GM06990 (cell line): ENCODE results near the gene ASIC2.

Source experiments
- DNase-seq: peaks from one replicate; pipeline ENCODE4 v3.0.0-alpha.2; 2011; ENCODE audit not compliant: insufficient read length; ENCODE audit errors: extremely low read depth
- H3K27me3 ChIP-seq: replicated peaks from 2 replicates; pipeline ENCODE4 v1.6.0; 2011; ENCODE audit warnings: low read length; ENCODE audit not compliant: control insufficient read depth, insufficient read depth
- H3K36me3 ChIP-seq: 2 replicates; pipeline ENCODE4 v1.5.1; 2011; ENCODE audit warnings: low read length; ENCODE audit not compliant: control insufficient read depth, insufficient read depth
- H3K4me3 ChIP-seq: replicated peaks from 2 replicates; pipeline ENCODE4 v1.5.1; 2011; ENCODE audit warnings: low read depth, mild to moderate bottlenecking, control low read depth, low read length
- TF ChIP-seq, protein P1 (sequence below): IDR thresholded peaks from 2 replicates; pipeline ENCODE4 v1.5.1; 2011; ENCODE audit warnings: low read length, control low read depth, mild to moderate bottlenecking, inconsistent platforms; ENCODE audit not compliant: insufficient read depth, poor library complexity, severe bottlenecking

ASIC2 gene

DNA sequence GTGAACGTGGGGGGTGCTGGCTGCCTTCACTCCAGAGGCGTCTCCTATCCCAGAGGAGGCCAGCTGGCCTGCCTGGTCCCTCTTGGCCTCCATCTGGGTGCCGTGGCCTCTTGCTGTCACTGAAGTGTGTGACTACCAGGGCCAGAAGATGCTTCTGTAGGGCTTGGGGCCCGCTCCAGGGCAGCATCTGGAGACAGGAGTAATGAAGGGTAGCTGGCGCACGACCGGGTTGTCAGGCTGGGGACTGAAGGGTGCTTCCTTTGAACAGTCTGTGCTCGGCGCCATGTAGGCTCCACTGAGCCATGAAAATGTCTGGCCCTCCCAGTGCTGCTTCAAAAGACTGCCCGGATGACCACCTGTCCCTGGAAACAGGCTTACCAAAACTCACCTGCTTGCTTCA, 31.3 kb downstream of the ASIC2 start:
- H3K4me3 ChIP-seq = no peak overlapping the region
- TF ChIP-seq, protein P1, sequence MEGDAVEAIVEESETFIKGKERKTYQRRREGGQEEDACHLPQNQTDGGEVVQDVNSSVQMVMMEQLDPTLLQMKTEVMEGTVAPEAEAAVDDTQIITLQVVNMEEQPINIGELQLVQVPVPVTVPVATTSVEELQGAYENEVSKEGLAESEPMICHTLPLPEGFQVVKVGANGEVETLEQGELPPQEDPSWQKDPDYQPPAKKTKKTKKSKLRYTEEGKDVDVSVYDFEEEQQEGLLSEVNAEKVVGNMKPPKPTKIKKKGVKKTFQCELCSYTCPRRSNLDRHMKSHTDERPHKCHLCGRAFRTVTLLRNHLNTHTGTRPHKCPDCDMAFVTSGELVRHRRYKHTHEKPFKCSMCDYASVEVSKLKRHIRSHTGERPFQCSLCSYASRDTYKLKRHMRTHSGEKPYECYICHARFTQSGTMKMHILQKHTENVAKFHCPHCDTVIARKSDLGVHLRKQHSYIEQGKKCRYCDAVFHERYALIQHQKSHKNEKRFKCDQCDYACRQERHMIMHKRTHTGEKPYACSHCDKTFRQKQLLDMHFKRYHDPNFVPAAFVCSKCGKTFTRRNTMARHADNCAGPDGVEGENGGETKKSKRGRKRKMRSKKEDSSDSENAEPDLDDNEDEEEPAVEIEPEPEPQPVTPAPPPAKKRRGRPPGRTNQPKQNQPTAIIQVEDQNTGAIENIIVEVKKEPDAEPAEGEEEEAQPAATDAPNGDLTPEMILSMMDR = no peak
- H3K27me3 ChIP-seq = peaks cover 3% of the 10 kb centered on the region
- H3K36me3 ChIP-seq = no peaks in the 10 kb centered on the region
- DNase-seq = no peak

DNA sequence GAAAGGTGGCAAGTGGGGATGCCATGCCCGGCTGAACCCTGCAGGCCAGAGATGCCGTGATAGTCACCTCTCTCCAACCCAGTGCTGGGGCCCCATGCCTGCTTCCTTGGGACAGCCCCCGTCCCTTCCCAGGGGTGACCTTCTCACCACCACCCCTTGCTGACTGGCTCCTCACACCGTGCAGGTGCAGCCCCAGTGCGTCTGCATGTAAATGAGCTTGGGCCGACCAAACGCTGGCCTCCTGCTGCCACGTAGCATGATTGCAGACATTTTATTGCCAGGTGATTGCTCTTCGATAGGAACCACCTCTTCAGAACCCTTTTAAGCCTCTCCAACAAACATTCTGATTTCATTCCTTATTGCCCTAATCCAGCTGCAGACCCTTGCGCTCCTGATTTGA, 32.5 kb downstream of the ASIC2 start:
- Histone ChIP-seq H3K27me3 (peaks cover 3% of the 10 kb centered on the region), H3K36me3 (no peaks in the 10 kb centered on the region), H3K4me3 (no peak overlapping the region)
- DNase-seq = no peak
- TF ChIP-seq, protein P1 = no peak

DNA sequence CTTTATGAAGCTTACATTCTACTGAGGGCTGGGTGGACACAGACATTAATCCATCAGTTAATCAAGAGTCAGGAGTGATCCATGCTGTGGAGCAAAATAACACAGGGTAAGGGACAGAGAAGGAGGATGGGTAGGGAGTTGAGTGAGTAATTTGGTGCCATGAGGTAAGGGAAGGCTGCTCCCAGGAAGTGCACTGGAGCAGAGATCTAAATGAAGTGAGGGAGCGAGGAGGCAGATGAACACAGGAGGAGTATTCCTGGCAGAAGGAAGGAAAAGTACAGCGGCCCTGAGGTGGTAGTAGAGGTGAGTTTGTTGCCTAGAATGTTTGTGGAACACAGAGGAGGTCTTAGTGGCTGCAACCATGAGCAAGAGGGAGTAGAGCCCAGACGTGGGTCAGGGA, 34.8 kb downstream of the ASIC2 start:
- H3K36me3 ChIP-seq = no peaks in the 10 kb centered on the region
- TF ChIP-seq, protein P1 = no peak
- no peak overlapping the region for H3K4me3 ChIP-seq
- H3K27me3 ChIP-seq = peaks cover 3% of the 10 kb centered on the region
- no peak for DNase-seq

DNA sequence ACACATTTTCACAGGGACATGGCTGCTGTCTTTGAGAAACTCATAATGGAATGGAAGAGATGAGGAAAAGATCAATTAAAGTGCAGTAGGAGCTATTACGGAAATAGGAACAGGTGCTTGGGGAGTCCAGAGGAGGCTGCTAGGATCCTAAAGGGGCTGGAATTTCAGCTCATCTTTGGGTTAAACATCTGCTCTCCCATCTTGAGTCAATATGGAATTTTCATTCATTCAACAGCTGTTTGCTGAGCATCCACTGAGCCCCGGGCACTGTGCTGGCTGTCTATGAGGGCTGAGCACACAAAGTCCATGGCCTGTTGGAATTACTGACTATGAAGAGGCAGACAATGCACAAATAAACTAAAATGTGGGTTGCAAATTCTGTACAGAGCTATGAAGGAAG, 47.9 kb downstream of the ASIC2 start:
- Histone ChIP-seq H3K4me3 (no peak overlapping the region), H3K36me3 (no peaks in the 10 kb centered on the region), H3K27me3 (peaks cover 2% of the 10 kb centered on the region)
- no peak for DNase-seq
- TF ChIP-seq, protein P1 = no peak

DNA sequence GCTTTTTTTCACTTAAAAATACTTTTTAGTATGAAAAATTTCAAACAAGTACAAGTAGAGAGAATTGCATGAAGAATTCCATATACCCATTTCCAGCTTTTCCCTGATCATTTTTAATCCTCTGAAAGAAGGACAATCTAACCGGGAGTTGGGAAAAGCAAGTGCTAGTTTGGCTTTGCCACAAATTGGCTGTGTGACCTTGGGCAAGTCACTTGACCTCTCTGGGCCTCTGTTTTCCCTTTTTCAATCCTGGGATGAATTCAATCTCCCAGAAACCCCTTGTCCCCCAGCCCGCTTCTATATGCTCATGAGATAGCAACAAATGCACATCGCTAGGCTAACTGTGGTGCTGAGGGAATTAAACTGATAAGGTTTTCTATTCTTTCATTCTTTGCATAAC, 49.4 kb downstream of the ASIC2 start:
- peaks cover 2% of the 10 kb centered on the region for H3K27me3 ChIP-seq
- no peak overlapping the region for H3K4me3 ChIP-seq
- H3K36me3 ChIP-seq = no peaks in the 10 kb centered on the region
- TF ChIP-seq, protein P1 = no peak
- DNase-seq = no peak
